HG03060 (cell line): ENCODE results near the gene PLVAP.

Source experiments
- ATAC-seq: cut with Tn5 transposase; IDR thresholded peaks from one replicate; pipeline ENCODE4 v1.9.1; 2021; ENCODE audit warnings: low read depth, moderate number of reproducible peaks; ENCODE audit not compliant: unreplicated experiment

The PLVAP gene

GRCh38 chr19:17324357-17325114 lies 52.6 kb downstream of the PLVAP start:
- no peak for ATAC-seq

- ATAC-seq: no peak
These were observed 53.2 kb downstream of the PLVAP start for GRCh38 chr19:17323964-17324332.

GRCh38 chr19:17323300-17323963 lies 53.7 kb downstream of the PLVAP start:
- no peak for ATAC-seq

- no peak for ATAC-seq
These were observed 54.3 kb downstream of the PLVAP start for GRCh38 chr19:17322854-17323253.

GRCh38 chr19:17321655-17322489 lies 55.3 kb downstream of the PLVAP start:
- no peak for ATAC-seq

- no peak for ATAC-seq
These were observed 56.7 kb downstream of the PLVAP start for GRCh38 chr19:17320435-17320834.

GRCh38 chr19:17319473-17320238 lies 57.5 kb downstream of the PLVAP start:
- no peak for ATAC-seq

GRCh38 chr19:17318966-17319365 lies 58.2 kb downstream of the PLVAP start:
- ATAC-seq: no peak

GRCh38 chr19:17314007-17314593 lies 63.0 kb downstream of the PLVAP start:
- ATAC-seq: no peak

- ATAC-seq: no peak
These were observed 64.7 kb downstream of the PLVAP start for GRCh38 chr19:17312189-17313113.

GRCh38 chr19:17311455-17312188 lies 65.5 kb downstream of the PLVAP start:
- ATAC-seq: no peak

GRCh38 chr19:17309965-17310461 lies 67.1 kb downstream of the PLVAP start:
- ATAC-seq: no peak

- ATAC-seq: peak; percentile 34
These were observed 67.8 kb downstream of the PLVAP start, which contains the start of gene DDA1 for GRCh38 chr19:17309198-17309964. Gene DDA1 (plus strand): TSS chr19:17309563. CDS start chr19:17309655, 92 bp downstream.

- ATAC-seq: no peak
These were observed 69.2 kb downstream of the PLVAP start for GRCh38 chr19:17307876-17308377.

- no peak for ATAC-seq
These were observed 70.8 kb downstream of the PLVAP start for GRCh38 chr19:17306285-17306714.

- peak; percentile 83 for ATAC-seq
These were observed 71.4 kb downstream of the PLVAP start, which contains the start of gene MRPL34 for GRCh38 chr19:17305517-17306284. Gene MRPL34 (plus strand): TSS chr19:17305872. CDS start chr19:17305893, 21 bp downstream.
